Loucy (cell line): ENCODE measurements around the gene SAPCD2.

Experiments
- H2AFZ ChIP-seq: fragments of 200-600 bp; sonication (generic); 2 replicates; pipeline ENCODE4 v1.6.0; 2016; ENCODE audit warnings: antibody characterized with exemption, mild to moderate bottlenecking, low read length, moderate library complexity
- H3F3A ChIP-seq: fragments of 200-600 bp; 2 replicates; pipeline ENCODE4 v1.6.0; 2016; ENCODE audit warnings: antibody characterized with exemption, low read depth, mild to moderate bottlenecking
- H3K27me3 ChIP-seq: fragments of 200-600 bp; sonication (generic); 2 replicates; pipeline ENCODE4 v1.6.1; 2014; ENCODE audit warnings: low read length, mild to moderate bottlenecking; ENCODE audit not compliant: insufficient read depth, poor library complexity, severe bottlenecking
- H3K36me3 ChIP-seq: fragments of 200-600 bp; sonication (generic); 2 replicates; pipeline ENCODE4 v1.6.1; 2016; ENCODE audit warnings: low read length; ENCODE audit not compliant: insufficient read depth
- H3K4me1 ChIP-seq: fragments of 200-600 bp; sonication (generic); 2 replicates; pipeline ENCODE4 v1.5.1; 2014; ENCODE audit warnings: low read length, mild to moderate bottlenecking; ENCODE audit not compliant: insufficient read depth, poor library complexity, severe bottlenecking
- H3K4me2 ChIP-seq: fragments of 200-600 bp; sonication (generic); 2 replicates; pipeline ENCODE4 v1.6.0; 2014; ENCODE audit warnings: antibody characterized with exemption, low read length, low read depth, mild to moderate bottlenecking; ENCODE audit not compliant: poor library complexity, severe bottlenecking
- H3K4me3 ChIP-seq: fragments of 200-600 bp; sonication (generic); 2 replicates; pipeline ENCODE4 v1.5.1; 2014; ENCODE audit warnings: low read length, mild to moderate bottlenecking, mixed read lengths; ENCODE audit not compliant: poor library complexity, severe bottlenecking
- H3K79me2 ChIP-seq: fragments of 200-600 bp; sonication (generic); 2 replicates; pipeline ENCODE4 v1.6.1; 2014; ENCODE audit warnings: low read length; ENCODE audit not compliant: insufficient read depth
- H3K9ac ChIP-seq: fragments of 200-600 bp; sonication (generic); 2 replicates; pipeline ENCODE4 v1.6.0; 2014; ENCODE audit warnings: mild to moderate bottlenecking, low read depth, low read length, moderate library complexity; ENCODE audit not compliant: poor library complexity, severe bottlenecking
- H3K9me2 ChIP-seq: fragments of 200-600 bp; sonication (generic); replicated peaks from 2 replicates; pipeline ENCODE4 v1.6.1; 2016; ENCODE audit warnings: low read depth, low read length, mixed read lengths
- H3K9me3 ChIP-seq: fragments of 200-600 bp; sonication (generic); 2 replicates; pipeline ENCODE4 v1.6.1; 2014; ENCODE audit warnings: mild to moderate bottlenecking, antibody characterized with exemption, low read length, low read depth; ENCODE audit not compliant: insufficient read depth
- H4K20me1 ChIP-seq: fragments of 200-600 bp; sonication (generic); 2 replicates; pipeline ENCODE4 v1.6.0; 2014; ENCODE audit warnings: antibody characterized with exemption, low read length, mild to moderate bottlenecking; ENCODE audit not compliant: insufficient read depth, poor library complexity, severe bottlenecking
- CTCF ChIP-seq: fragments of 200-600 bp; sonication (generic); conservative IDR thresholded peaks from 2 replicates; pipeline ENCODE4 v1.5.1; 2014; ENCODE audit warnings: mild to moderate bottlenecking, antibody characterized with exemption, low read length
- EZH2phosphoT487 ChIP-seq: fragments of 200-600 bp; IDR thresholded peaks from 2 replicates; pipeline ENCODE4 v1.6.1; 2018; ENCODE audit warnings: antibody characterized with exemption, mild to moderate bottlenecking, moderate library complexity, borderline replicate concordance

SAPCD2 gene

GRCh38 chr9:137112564-137113384 is 42.4 kb upstream of the SAPCD2 start:
- Histone ChIP-seq H3K27me3 (no peaks in the 10 kb centered on the region), H3K4me3 (no peak overlapping the region), H3K4me2 (no peak overlapping the region), H3F3A (no peaks in the 10 kb centered on the region), H3K36me3 (peaks cover 22% of the 10 kb centered on the region; the same call in 1 of the 2 replicates), H3K9me3 (no peaks in the 10 kb centered on the region), H4K20me1 (no peaks in the 10 kb centered on the region), H3K79me2 (no peaks in the 10 kb centered on the region), H2AFZ (no peak overlapping the region), H3K9ac (no peak overlapping the region), H3K4me1 (peaks cover 7% of the 10 kb centered on the region), H3K9me2 (no peaks in the 10 kb centered on the region)
- no peak for TF ChIP-seq CTCF
- TF ChIP-seq EZH2phosphoT487: no peak

GRCh38 chr9:137111788-137112563 is 41.6 kb upstream of the SAPCD2 start:
- Histone ChIP-seq H3K4me3 (no peak overlapping the region), H3K27me3 (no peaks in the 10 kb centered on the region), H3K9me3 (no peaks in the 10 kb centered on the region), H4K20me1 (no peaks in the 10 kb centered on the region), H3K79me2 (no peaks in the 10 kb centered on the region), H3K9ac (no peak overlapping the region), H3K36me3 (peaks cover 30% of the 10 kb centered on the region; the same call in 1 of the 2 replicates), H3K9me2 (no peaks in the 10 kb centered on the region), H3K4me1 (peaks cover 7% of the 10 kb centered on the region), H3K4me2 (no peak overlapping the region), H2AFZ (no peak overlapping the region), H3F3A (no peaks in the 10 kb centered on the region)
- TF ChIP-seq CTCF (no peak), EZH2phosphoT487 (no peak)

- Histone ChIP-seq H3F3A (no peaks in the 10 kb centered on the region), H3K36me3 (peaks cover 35% of the 10 kb centered on the region; the same call in 1 of the 2 replicates), H3K9me3 (no peaks in the 10 kb centered on the region), H3K27me3 (no peaks in the 10 kb centered on the region), H2AFZ (no peak overlapping the region), H3K4me2 (no peak overlapping the region), H3K4me3 (no peak overlapping the region), H3K4me1 (peaks cover 7% of the 10 kb centered on the region), H3K79me2 (no peaks in the 10 kb centered on the region), H4K20me1 (no peaks in the 10 kb centered on the region), H3K9me2 (no peaks in the 10 kb centered on the region), H3K9ac (no peak overlapping the region)
- TF ChIP-seq CTCF: no peak
- no peak for TF ChIP-seq EZH2phosphoT487
These were observed 40.8 kb upstream of the SAPCD2 start for GRCh38 chr9:137110911-137111787.
